ENCODE measurements around the gene C16orf87.

The C16orf87 gene

DNA sequence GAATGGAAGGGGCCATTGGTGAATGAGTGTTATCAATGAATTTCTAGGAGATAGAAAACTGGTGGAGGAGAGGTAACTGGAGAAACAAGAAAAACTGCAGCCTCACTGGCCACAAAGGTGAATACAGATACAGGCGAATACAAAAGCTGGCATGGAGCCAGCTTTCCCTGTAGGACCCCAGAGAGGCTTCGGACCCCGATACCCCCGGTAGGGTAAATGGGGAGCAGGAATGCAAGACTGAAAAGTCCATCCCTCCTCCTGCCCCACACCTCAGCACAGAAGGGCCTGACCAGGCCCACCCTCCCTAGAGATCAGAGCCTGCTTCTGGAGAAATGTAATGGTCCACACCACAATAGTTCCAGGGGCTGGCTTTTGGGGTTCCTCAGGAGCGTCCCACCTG, 78.0 kb downstream of the C16orf87 start:
- ChIA-PET CTCF (no interaction called here), POLR2A (no interaction called here)
- TF ChIP-seq ARNT (IDR thresholded peaks at IDR 0.05) (no peak), ELF4 (IDR thresholded peaks at IDR 0.05) (no peak), L3MBTL2 (conservative IDR thresholded peaks at IDR 0.05) (no peak), CTBP1 (IDR thresholded peaks at IDR 0.05; ENCODE audit: borderline replicate concordance) (no peak), FOXK2 (IDR thresholded peaks at IDR 0.05) (no peak), SUZ12 (IDR thresholded peaks at IDR 0.05) (no peak), LEF1 (IDR thresholded peaks at IDR 0.05; ENCODE audit: borderline replicate concordance) (no peak), TARDBP (IDR thresholded peaks at IDR 0.05) (no peak), BHLHE40 (IDR thresholded peaks at IDR 0.05; ENCODE audit: borderline replicate concordance) (no peak)
- TF ChIP-seq, protein P1, sequence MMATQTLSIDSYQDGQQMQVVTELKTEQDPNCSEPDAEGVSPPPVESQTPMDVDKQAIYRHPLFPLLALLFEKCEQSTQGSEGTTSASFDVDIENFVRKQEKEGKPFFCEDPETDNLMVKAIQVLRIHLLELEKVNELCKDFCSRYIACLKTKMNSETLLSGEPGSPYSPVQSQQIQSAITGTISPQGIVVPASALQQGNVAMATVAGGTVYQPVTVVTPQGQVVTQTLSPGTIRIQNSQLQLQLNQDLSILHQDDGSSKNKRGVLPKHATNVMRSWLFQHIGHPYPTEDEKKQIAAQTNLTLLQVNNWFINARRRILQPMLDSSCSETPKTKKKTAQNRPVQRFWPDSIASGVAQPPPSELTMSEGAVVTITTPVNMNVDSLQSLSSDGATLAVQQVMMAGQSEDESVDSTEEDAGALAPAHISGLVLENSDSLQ (IDR thresholded peaks at IDR 0.05) = no peak
- no peak for DNase-seq (ENCODE audit: extremely low spot score)

DNA sequence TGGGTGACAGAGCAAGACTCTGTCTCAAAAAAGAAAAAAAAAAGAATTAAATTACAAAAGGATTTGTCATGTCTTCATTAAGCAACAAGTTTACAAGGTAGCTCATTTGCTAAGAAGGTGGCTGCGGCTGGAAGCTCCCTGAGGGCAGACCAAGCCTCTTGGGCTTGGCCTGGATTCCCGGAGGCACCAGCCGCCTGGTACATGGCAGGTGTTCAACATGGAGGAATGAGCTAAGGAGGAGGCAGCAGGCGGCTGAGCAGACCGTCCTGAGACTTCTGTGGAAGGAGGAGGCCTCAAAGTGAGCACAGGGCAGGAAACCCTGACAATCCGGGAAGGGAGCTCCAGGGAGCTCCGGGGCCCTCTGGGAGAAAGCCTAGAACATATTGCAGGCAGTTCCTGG, 79.6 kb downstream of the C16orf87 start:
- DNase-seq (ENCODE audit: extremely low spot score) = no peak
- ChIA-PET CTCF (no interaction called here), POLR2A (no interaction called here)
- TF ChIP-seq FOXA1 (IDR thresholded peaks at IDR 0.05) (no peak), L3MBTL2 (conservative IDR thresholded peaks at IDR 0.05) (no peak), ELF4 (IDR thresholded peaks at IDR 0.05) (no peak), LEF1 (IDR thresholded peaks at IDR 0.05; ENCODE audit: borderline replicate concordance) (no peak)
- TF ChIP-seq, protein P1 (IDR thresholded peaks at IDR 0.05) = no peak

DNA sequence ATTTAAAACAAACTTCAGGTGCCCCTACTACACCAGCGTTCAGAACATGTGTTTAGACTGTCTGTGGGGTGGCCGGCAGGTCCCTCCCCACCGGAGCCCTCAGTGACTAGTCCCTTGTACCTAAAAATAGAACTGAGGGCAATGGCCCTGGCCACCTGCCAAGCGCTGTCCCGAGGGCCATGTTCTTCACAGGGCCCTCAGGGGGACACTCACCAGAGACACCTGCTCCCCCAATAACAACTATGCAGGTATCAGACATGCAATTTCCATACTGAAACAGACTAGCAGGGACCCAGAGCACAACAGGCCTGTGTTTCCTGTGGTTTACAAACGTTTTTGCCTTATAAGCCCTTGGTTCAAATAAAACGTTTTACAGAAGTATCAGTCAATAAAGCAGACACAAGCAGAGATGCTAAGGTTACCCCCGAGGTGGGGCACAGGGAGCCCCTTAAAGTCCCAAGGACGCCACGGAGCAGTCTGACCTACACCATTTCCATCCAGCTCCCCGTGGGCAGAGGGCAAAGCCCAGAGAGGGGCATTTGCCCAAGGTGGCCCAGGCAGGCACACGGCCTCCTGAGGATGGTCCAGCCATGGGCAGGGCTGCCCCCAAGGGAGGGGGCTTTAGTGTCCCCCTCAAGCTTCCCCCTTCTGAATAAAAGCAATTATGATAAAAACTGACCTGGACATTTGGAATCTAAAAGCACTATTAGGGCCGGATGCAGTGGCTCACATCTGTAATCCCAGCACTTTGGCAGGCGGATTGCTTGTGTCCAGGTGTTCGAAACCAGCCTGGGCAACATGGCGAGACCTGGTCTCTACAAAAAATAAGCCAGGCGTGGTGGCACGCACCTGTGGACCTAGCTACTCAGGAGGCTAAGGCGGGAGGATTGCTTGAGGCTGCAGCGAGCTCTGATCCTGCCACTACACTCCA, 81.9 kb downstream of the C16orf87 start:
- POLR2A ChIA-PET = no interaction called here
- no peak for DNase-seq (ENCODE audit: extremely low spot score)
- TF ChIP-seq CTBP1 (IDR thresholded peaks at IDR 0.05; ENCODE audit: borderline replicate concordance) (no peak), FOXA1 (IDR thresholded peaks at IDR 0.05) (no peak), BHLHE40 (IDR thresholded peaks at IDR 0.05; ENCODE audit: borderline replicate concordance) (no peak), HDGF (IDR thresholded peaks at IDR 0.05; ENCODE audit: borderline replicate concordance) (no peak), ELF4 (IDR thresholded peaks at IDR 0.05) (no peak), LEF1 (IDR thresholded peaks at IDR 0.05; ENCODE audit: borderline replicate concordance) (no peak), SUZ12 (IDR thresholded peaks at IDR 0.05) (no peak), ZNF384 (IDR thresholded peaks at IDR 0.05) (no peak), L3MBTL2 (conservative IDR thresholded peaks at IDR 0.05) (no peak)
- CTCF ChIA-PET = no interaction called here

DNA sequence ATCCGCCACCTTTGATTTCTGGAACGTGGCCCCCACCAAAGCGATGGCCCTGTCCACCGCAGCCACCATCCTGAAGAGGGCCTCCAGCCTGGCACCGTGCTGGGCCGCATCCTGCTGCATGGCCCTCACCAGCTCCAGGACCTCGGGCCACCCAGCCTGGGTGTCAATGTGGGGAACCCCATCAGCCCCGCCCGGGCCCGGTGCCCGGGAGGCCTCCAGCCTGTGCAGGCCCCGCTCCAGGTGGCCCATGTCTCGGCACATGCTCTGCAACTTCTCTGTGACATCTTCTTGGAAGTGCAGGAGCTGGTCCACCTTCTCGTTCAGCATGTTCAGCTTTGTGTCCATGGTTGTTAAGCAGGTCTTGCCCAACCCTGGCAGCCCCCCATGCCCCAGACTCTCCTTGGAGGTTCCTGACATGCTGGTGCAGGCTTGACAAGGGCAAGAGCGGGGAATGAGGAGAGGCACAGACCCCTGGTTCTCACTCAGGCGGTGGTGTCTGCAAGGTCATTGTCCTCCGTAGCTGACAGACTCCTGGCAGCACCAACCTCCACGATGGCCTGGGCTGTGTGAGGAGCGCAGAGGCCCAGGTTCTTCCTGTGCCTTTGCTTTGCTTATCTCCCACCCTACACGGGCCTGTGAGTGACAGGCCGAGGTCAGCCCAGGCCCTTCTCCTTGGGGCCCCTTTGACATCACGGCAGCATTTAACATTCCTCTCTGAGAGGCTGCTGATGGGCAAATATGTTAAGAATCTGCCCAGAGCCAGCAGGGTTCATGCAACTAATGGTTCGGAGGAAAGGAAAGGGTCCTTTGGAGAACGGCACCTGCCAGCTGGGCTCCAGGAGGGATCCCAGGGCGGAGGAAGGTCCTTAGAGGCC, 83.0 kb downstream of the C16orf87 start, which contains the start of gene MYLK3:
Gene MYLK3, minus strand, starts transcription at position 568 of the 875 bp plus-strand sequence. Its CDS starts 151 bp downstream, at position 417.
- no peak for DNase-seq (ENCODE audit: extremely low spot score)
- TF ChIP-seq LEF1 (IDR thresholded peaks at IDR 0.05; ENCODE audit: borderline replicate concordance) = no peak
- TF ChIP-seq, protein P1 (IDR thresholded peaks at IDR 0.05) = peak; percentile 90
- POLR2A ChIA-PET = interaction anchor here (1.6 kb wide), 1 partner anchor 42 kb away, joined by 8 read pairs; no protein-coding TSS in a partner anchor
- CTCF ChIA-PET = no interaction called here

DNA sequence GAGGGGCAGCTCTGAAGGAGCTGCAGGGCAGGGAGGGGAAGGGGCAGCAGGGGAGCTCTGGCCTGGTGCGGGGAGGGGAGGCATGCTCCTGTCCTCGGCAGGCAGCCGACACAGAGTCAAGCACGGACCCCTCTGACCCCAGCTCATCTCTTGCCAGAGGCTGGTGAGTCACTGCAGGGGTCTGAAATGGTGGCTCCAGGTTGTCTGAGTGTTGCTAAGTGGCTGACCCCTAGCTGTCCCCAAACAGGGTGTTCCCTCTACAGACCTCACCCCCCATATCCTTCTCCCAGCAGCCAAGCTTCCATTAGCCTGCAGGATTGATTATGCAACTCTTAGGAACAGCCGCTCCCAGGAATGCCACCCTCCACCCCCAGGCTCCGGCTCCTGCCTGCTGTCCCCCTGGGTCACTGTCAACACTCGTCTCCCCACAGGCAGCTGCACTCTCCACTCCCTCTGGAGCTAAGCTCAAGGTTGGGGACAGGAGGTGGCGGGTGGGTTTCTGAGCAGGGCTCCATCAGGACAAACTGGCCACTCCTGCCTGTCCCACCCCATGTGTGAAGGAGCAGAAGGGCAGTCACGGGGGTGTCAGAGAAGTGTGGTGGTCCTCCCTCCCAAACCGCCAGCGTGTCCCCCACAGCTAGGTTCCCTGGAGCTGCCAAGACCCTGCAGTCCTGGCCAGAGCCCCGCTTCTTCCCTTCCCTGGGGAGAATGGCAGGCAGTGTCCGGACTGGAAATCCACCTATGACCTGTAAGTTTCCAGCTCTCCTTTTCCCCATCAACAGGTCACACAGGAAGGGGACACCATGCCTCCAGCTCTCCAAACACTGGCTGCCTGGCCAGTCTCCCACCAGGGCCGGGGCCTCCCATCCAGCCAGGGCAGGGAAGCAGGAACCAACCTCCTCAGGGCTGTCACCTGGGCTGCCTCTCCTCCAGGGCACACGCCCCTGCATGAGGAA, 83.9 kb downstream of the C16orf87 start:
- TF ChIP-seq ARNT (IDR thresholded peaks at IDR 0.05) = no peak
- ChIA-PET CTCF (no interaction called here), POLR2A (interaction anchor here (1.6 kb wide), 1 partner anchor 43 kb away, joined by 8 read pairs; no protein-coding TSS in a partner anchor)
- DNase-seq (ENCODE audit: extremely low spot score) = peak; percentile 4
